Caki2 (cell line): ENCODE measurements around the gene SLC25A28. TPM values are rescaled to one million over a fixed set of nuclear protein-coding genes. Genes with fewer than 3 reads are reported as not detected.

Experiments used
- total RNA-seq: library from RNA; depleted of rRNA; stranded (reverse); fragments of >200 nt; shearing (Covaris generic); gene quantifications from 2 replicates; pipeline ENCODE4 v1.2.3, GENCODE V29; 2014; ENCODE audit warnings: low replicate concordance; rRNA removed

Gene SLC25A28
- total RNA-seq, 1 experiment from 2014 or later = 21.4 TPM

Other genes starting within 250 kb of the SLC25A28 start
- 18.8 and 25.4 TPM in 2 replicates for gene GOT1, start 189.8 kb downstream of the SLC25A28 start, total RNA-seq
- 0.46 and 2.5 TPM in 2 replicates for gene NKX2-3, start 87.5 kb downstream of the SLC25A28 start, total RNA-seq
- 41.6 and 44.5 TPM in 2 replicates for gene ENTPD7, start 39.1 kb upstream of the SLC25A28 start, total RNA-seq
- gene COX15, start 111.7 kb upstream of the SLC25A28 start, total RNA-seq = 25.3 and 27.8 TPM in 2 replicates
- 13.4 and 21.3 TPM in 2 replicates for gene CUTC, start 111.8 kb upstream of the SLC25A28 start, total RNA-seq
- gene ABCC2, start 162.2 kb upstream of the SLC25A28 start, total RNA-seq = 64.4 and 68.4 TPM in 2 replicates